Right kidney (tissue), 1 donor: Measurements from ENCODE around the gene RASGEF1C.

Source experiments
- DNase-seq: peaks from one replicate; pipeline ENCODE4 v3.0.0-alpha.2; 2016

The RASGEF1C gene

DNA sequence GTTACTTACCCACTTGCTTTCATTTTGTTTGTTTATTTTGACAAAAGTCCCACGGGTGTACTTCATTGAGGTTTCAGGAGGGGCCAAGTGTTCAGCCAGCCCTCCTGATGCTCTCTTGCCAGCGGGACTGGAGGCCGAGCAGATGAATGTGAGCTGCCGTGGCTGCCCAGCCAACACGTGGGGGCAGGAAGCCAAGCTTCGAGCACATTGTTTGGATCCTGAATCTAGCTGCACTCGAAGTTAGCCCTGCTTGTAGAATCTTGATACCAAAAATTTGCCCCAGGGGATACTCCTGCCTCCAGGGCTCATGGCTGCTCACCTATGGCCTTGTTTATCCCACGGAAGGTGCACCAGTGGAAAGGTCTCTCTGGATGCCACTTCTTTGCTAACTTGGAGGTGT lies 49.3 kb downstream of the RASGEF1C start:
- no peak for DNase-seq

DNA sequence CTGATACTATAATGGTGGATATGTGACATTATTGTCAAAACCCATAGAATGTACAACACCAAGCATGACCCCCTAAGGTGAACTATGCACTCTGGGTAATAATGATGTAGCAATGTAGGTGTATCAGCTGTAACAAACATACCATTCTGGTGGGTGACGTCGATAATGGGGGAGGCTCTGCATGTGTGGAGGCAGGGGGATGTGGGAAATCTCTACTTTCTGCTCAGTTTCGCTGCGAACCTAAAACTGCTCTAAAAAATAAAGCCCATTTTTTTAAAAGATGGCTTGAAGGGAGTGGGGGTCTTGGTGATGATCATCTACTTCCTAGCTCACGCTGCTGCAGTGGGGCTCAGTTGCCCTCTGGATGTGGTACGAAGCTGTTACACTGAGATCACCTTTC lies 51.1 kb downstream of the RASGEF1C start:
- no peak for DNase-seq

DNA sequence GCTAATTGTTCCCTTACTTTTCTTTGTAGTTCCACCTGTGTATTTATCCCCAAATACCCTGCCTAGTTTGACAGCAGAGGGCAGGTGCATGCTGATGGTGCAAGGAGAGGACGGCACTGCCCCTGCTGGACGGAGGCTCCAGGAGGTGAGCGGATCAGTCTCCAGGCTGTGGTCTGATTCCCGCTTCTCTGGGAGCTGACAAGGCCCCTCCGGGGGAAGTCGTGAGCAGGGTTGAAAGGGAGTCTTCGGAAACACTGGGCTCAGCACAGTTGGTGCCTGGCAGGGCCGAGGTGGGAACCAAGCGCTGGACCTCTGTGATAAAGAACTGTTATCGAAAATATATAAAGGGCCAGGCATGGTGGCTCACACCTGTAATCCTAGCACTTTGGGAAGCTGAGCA lies 52.9 kb downstream of the RASGEF1C start:
- DNase-seq, result no peak

DNA sequence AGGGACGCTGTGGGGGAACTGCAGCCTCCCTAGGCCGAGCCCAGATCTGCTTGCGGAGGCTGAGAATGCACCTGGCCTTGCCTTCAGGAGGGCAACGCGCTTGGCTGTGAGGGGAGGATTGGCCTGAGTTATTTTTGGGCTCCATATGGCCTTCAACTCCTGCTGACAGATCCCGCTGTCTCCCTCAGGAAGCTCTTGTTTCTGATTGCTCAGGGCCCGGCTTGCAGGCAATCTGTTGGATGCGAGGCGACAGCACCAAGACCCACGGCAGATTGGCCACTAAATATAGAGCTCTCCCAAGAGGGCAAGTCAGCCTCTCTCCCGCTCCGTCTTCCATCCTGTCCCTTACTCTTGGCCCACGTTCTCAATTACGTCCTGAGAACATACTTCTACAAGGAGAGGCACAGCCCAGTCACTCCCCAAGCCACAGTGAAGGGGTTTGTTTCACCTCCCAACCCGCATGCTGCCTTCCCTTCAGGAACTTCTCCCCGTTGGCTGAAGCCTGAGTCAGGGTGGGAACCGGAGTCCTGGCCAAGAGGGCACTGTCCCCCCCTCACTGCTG lies 53.6 kb downstream of the RASGEF1C start:
- DNase-seq, result no peak

- DNase-seq, result no peak
These were observed 54.1 kb downstream of the RASGEF1C start for GRCh38 chr5:180154821-180155364.

- no peak for DNase-seq
These were observed 55.0 kb downstream of the RASGEF1C start for GRCh38 chr5:180153991-180154390.

DNA sequence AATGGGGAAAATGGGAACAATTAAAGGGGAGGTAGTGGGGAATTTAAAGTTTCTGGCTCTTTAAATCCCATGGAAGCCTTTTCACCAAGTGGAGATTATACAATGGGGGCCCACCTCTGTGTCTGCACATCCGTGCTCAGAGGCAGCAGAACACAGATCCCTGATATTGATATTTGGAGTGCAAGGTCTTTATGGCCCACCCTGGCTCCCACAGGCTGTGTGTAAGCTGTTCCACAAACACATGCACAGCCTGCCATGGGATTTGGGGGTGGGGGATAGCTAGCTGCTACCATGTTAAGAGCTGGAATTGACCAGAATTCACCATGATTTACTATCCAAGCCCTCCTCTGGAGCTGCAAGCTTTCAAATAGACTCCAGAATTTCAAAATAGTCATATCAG lies 55.9 kb downstream of the RASGEF1C start:
- DNase-seq, result no peak

DNA sequence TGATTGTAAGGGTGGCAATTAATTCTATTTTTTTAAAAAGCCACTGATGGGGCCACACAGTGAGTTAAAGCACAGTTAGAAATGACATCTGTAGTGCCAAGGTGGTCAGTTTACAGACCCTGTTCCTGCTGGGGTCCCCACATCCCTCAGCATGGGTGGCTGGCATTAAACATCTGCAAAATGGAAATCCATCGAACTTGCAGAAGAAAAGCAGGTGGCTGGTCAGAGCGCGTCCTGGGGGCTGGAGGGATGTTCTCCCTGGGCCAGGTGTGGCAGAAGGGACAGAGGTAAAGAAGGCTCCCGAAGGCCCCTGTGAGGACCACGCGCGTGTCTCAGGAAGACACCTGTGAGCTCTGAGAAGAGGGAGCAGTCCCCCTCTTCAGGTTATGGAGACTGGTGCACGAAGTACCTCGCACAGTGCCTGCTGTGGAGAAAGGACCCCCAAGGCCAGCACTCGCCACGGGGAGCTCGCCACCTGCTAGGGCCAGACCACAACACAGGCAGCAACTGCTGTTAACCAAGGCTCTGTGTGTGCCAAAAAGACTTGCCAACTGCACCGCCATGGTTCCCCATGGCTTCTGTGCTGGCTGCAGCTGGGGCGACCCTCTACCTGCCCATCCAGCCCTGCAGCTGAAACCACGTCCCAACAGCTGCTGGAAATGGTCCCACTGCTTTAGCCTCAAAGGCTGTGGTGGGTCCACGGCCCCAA lies 65.2 kb downstream of the RASGEF1C start:
- no peak for DNase-seq

- no peak for DNase-seq
These were observed 66.0 kb downstream of the RASGEF1C start for GRCh38 chr5:180142824-180143610.

DNA sequence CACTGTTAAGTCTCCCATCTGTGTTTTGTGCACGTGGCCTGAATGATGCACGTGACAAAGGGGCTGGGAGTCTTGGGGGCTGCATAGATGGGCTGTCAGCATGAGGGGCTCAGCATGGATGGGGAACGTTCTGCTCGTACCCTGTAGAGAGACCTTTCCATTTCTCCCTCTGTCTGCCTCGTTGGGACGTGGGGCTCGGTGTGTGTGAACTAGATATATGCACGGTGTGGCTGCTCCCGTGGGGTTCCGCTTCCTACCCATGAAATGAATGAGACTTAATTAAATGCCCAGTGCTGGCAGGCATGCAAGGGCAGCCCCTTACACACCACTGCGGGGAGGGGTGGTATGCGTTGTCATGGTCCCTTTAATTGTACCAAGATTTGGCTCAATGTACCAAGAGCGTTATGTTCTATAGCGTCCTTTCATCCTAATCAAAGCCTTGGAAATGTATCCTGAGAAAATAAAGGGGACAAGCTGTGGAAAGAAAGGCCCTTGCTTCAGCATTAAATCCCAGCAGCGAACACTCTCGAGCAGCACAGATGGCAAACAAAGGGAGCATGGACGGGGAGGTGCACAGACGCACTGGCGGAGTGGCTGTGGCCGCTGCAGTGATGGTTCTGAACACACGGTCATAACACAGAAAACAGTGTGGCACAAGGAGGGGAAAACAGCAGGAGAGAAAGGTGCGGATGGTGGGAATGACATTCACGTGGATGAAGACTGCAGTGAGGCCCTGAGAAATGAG lies 66.8 kb downstream of the RASGEF1C start:
- no peak for DNase-seq

GRCh38 chr5:180141068-180141660 lies 67.8 kb downstream of the RASGEF1C start:
- no peak for DNase-seq

DNA sequence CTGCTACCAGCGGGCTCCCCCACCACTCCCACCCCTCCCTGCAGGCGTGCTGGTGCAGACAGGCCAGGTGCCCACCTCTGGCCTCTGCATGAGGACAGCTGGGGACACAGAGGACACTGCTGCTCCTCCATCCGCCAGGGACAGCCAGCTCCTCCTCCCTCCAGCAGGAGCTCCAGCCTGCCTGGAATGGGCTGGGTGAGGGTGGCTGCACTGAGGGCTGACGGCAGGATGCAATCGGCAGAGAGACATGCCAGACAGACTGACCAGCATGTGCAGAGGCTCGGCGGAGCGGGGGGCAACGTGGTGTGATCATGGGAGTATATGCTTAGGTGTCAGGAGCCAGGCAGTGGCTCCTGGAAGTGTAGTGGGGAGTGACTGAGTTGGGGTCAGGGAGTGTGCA lies 68.4 kb downstream of the RASGEF1C start:
- DNase-seq, result no peak

DNA sequence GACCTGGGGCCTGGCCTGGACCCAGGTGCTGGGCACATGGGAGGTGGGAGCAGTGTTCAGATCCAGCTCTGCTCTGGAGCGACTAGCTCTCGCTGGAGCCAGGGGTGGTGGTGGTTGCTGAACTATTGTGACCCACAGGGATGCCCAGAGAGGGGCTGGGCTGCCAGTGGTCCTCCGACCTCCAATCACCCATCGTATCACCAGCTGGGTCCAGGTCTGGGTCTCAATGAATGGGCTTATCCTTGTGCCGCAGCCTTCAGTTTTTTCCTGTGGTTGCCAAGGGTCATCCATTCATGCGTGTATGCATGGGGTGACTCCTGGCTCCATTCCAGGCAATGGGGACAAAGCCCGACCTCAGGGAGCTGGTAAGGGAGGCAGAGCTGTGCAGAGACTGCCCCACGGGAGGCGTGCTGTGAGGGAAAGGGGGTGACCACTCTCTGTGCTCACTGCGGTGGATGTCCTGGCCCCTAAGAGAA lies 68.9 kb downstream of the RASGEF1C start:
- no peak for DNase-seq

DNA sequence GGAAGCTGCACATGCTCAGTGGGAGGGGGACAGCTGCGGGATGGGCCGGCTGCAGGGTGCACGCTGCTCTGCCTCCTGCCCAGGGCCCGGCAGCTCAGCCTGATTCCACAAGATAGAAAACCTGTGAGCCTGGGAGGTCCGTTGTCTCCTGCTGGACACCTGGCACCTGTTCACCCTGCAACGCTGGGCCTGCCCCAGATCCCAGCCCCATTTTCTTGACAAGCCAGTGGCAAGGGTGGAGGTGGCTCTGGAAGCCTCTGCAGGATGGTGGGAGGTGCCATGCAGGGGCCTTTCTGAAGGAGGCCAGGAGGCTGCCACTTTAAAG lies 69.3 kb downstream of the RASGEF1C start:
- no peak for DNase-seq

DNA sequence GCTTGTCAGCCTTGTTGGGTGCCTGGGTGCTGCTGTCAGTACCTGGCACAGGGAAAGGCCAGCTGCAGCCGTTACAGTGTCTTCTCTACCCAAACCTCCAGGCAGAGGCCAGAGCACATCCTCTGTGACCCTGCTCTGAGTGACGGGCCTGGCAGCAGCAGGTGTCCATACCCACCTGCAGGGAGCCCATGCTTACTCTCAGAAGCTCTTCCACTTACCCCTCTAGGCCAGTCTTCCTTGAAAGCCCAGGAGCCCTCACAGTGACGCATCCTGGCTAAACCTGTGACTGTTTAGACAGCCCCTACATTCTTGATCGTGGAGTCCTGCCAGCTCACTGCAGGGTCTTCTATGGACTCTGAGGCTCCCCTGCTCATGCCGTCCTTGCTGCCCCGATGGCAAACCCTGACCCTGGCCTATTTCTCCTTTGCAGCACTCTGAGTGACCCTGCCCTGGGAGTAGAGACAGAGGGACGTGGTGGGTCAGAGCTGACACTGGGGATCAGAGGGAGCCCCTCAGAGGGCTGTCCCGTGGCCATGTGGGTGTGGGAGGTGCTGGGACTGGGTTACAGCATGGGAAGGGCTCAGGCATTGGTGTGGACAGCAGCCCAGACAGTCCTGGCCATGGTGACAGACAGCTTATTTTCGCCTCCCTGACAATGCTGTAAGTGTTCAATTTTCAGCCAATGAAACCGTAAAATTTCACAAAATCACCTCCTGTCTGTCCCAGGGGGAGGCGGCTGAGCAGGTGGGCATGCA lies 69.9 kb downstream of the RASGEF1C start:
- no peak for DNase-seq

DNA sequence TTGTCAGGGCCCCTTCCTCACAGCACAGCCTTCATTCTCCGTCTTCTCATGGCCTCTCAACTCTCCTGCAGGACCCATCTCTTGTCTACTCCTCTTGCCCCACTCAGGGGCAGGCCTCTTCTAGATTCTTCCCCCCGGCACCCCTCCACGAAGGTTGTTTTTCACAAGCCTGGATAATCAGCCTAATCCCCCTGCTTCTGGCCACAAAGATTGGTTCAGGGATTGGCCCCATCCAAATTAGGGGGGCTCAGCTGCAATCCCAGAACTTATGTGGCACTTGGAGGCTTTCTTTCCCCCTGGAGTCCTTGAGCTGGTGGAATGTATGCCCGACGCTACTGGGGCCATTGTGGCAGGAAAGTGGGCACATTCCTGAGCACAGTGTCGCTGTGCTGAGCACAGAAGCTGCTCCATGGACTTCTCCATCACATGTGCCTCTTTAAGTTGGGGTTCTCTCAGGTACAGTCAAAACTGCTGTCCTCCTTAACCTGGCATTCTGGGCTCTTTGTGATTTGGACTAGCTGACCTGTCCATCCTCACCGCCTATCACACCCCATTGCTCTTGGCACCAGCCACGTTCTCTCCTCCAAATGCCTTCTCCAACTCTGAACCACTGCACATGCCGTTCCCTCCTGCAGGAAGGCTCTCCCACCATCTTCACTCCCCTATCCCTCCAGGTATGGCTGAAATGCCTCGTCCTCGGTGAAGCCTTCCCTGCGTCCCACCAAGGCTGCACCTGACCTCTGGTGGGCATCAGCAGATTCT lies 70.6 kb downstream of the RASGEF1C start:
- no peak for DNase-seq

GRCh38 chr5:180137401-180138213 lies 71.4 kb downstream of the RASGEF1C start:
- no peak for DNase-seq

DNA sequence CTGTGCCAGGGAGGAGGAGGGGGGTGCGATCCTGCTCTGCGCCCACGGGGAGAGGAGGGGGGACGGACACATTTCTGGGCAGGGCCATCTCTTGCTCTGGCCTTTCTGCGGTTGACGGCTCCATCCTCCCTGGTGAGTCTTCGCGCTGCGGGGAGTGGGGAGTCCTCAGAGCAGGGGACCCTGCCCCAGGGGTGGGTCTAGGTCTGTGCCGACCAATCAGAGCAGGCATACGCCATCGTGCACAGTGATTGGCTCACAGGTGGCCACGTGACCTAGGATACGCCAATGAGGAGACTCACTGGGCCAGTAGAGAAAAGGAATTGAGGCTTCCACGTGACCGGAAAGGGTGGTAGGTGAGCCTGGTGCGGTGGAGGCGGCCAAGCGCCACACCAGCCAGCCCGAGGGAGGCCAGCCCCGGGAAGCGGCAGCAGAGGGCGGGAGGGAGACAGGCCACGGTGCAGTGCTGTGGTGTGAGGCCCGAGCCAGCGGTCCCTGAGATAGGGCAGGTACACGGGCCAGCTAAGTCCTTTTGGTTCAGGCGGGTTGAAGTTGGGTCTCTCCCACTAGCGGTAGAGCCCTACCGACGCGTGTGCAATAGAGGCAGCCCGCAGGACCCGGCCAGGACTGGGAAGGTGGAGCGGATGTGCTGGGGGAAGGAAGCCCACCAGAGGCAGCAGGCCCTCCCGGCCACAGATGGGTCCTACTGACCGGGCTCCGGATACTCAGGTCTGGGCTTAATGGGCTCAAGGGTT lies 72.2 kb downstream of the RASGEF1C start:
- DNase-seq, result no peak
